A673 (cell line): ENCODE measurements around the gene DDX20. TPM values are rescaled to one million over a fixed set of nuclear protein-coding genes. Genes with fewer than 3 reads are reported as not detected.
A peak's percentile ranks its signal among the peaks of the same experiment; 100 is the strongest.

Experiments used
- BruUV-seq: library from RNA; stranded (reverse); fragments of 400-500 nt; replicated peaks from 2 replicates; lab custom pipeline; 2021; lab: Mats Ljungman, UMichigan
- CTCF ChIA-PET: fragments of 300-600 bp; sonication (Branson Sonifier 250); formaldehyde crosslinking; loops from one replicate; lab custom pipeline; 2022; ENCODE audit warnings: antibody characterized with exemption; lab: Charles Lee
- POLR2A ChIA-PET: fragments of 300-600 bp; sonication (Branson Sonifier 250); formaldehyde crosslinking; loops from one replicate; lab custom pipeline; 2022; ENCODE audit warnings: antibody characterized with exemption; ENCODE audit not compliant: low non-redundant PET; lab: Charles Lee
- DNase-seq: peaks from one replicate; pipeline ENCODE4 v3.0.0-alpha.2; 2015; ENCODE audit warnings: low spot score
- H3K27ac ChIP-seq: fragments of 200-600 bp; sonication (generic); 2 replicates; pipeline ENCODE4 v1.5.1; 2016; ENCODE audit warnings: mixed run types, low read depth, mild to moderate bottlenecking, mixed read lengths, antibody characterized with exemption, low read length; ENCODE audit not compliant: poor library complexity, severe bottlenecking
- H3K27me3 ChIP-seq: fragments of 200-600 bp; sonication (generic); replicated peaks from 2 replicates; pipeline ENCODE4 v1.6.1; 2017; ENCODE audit warnings: mixed run types, low read depth, mild to moderate bottlenecking, mixed read lengths, antibody characterized with exemption, low read length; ENCODE audit not compliant: insufficient read depth, poor library complexity
- H3K36me3 ChIP-seq: fragments of 200-600 bp; sonication (generic); 2 replicates; pipeline ENCODE4 v1.6.1; 2016; ENCODE audit warnings: mixed run types, mild to moderate bottlenecking, mixed read lengths, antibody characterized with exemption, low read length; ENCODE audit not compliant: insufficient read depth, poor library complexity, severe bottlenecking
- H3K4me1 ChIP-seq: fragments of 200-600 bp; sonication (generic); 2 replicates; pipeline ENCODE4 v1.6.1; 2017; ENCODE audit warnings: mixed run types, mild to moderate bottlenecking, mixed read lengths, antibody characterized with exemption, low read length; ENCODE audit not compliant: insufficient read depth, poor library complexity, severe bottlenecking
- H3K4me3 ChIP-seq: fragments of 200-600 bp; sonication (generic); 2 replicates; pipeline ENCODE4 v1.5.1; 2016; ENCODE audit warnings: low read depth, mixed run types, mild to moderate bottlenecking, mixed read lengths, low read length; ENCODE audit not compliant: poor library complexity, severe bottlenecking
- H3K9me3 ChIP-seq: fragments of 200-600 bp; sonication (generic); 2 replicates; pipeline ENCODE4 v1.6.1; 2016; ENCODE audit warnings: mixed run types, low read depth, mild to moderate bottlenecking, mixed read lengths, antibody characterized with exemption, low read length; ENCODE audit not compliant: poor library complexity, severe bottlenecking
- CTCF ChIP-seq: fragments of 300-800, 200-600 bp; sonication (generic); conservative IDR thresholded peaks from 2 replicates; pipeline ENCODE4 v1.5.1; 2017; ENCODE audit warnings: low read depth, mild to moderate bottlenecking, antibody characterized with exemption, low read length, moderate library complexity, mixed read lengths
- EZH2 ChIP-seq: fragments of 200-600 bp; sonication (generic); IDR thresholded peaks from 2 replicates; pipeline ENCODE4 v1.6.1; 2017; ENCODE audit warnings: borderline replicate concordance, low read depth, mild to moderate bottlenecking, mixed read lengths, antibody characterized with exemption, low read length; ENCODE audit not compliant: poor library complexity, severe bottlenecking
- intact Hi-C: fragments of 100-400 bp; cut with micrococcal nuclease; formaldehyde crosslinking; loops from one replicate; pipeline ENCODE4 v1.10.0; 2022; ENCODE audit not compliant: unreplicated experiment
- total RNA-seq: library from RNA; stranded (reverse); gene quantifications from 2 replicates; pipeline ENCODE4 v1.2.3, GENCODE V29; 2021

Gene DDX20
- total RNA-seq, 1 experiment from 2014 or later, result 26.1 TPM

- Histone ChIP-seq H3K4me1 (peaks cover 46% of the 10 kb centered on the region), H3K27ac (no peak overlapping the region)
- DNase-seq, result no peak
Observed at GRCh38 chr1:111734426-111734825, 21.3 kb upstream of the DDX20 start.

GRCh38 chr1:111734856-111735255 lies 20.8 kb upstream of the DDX20 start:
- CTCF ChIA-PET, result no interaction called here
- peaks cover 46% of the 10 kb centered on the region for H3K4me1 ChIP-seq
- intact Hi-C loops, result no loop called here

More at GRCh38 chr1:111734426-111734825, 21.3 kb upstream of the DDX20 start:
- ChIA-PET CTCF (no interaction called here), POLR2A (no interaction called here)
- intact Hi-C loops, result no loop called here
- H3K36me3 ChIP-seq, result no peaks in the 10 kb centered on the region
- TF ChIP-seq CTCF (no peak), EZH2 (no peak)
- no peaks in the 10 kb centered on the region for H3K9me3 ChIP-seq
- no TSS peak for BruUV-seq
- H3K27me3 ChIP-seq, result no peaks in the 10 kb centered on the region
- no peak overlapping the region for H3K4me3 ChIP-seq

GRCh38 chr1:111735321-111735720 lies 20.4 kb upstream of the DDX20 start:
- intact Hi-C loops, result no loop called here
- BruUV-seq, result no TSS peak
- Histone ChIP-seq H3K27me3 (no peaks in the 10 kb centered on the region), H3K9me3 (no peaks in the 10 kb centered on the region), H3K4me3 (no peak overlapping the region), H3K4me1 (peaks cover 46% of the 10 kb centered on the region), H3K27ac (peak overlapping the region; percentile 15), H3K36me3 (no peaks in the 10 kb centered on the region)
- TF ChIP-seq EZH2 (no peak), CTCF (no peak)
- ChIA-PET CTCF (no interaction called here), POLR2A (no interaction called here)
- DNase-seq, result no peak

More at GRCh38 chr1:111734856-111735255, 20.8 kb upstream of the DDX20 start:
- TF ChIP-seq CTCF, result no peak
- TF ChIP-seq EZH2, result no peak
- Histone ChIP-seq H3K4me3 (no peak overlapping the region), H3K27ac (no peak overlapping the region), H3K9me3 (no peaks in the 10 kb centered on the region), H3K36me3 (no peaks in the 10 kb centered on the region), H3K27me3 (no peaks in the 10 kb centered on the region)
- DNase-seq, result no peak
- POLR2A ChIA-PET, result no interaction called here
- no TSS peak for BruUV-seq
